HG02870 (cell line): ENCODE data around the gene HSD17B10.
"Not testable (repeated sequence)": the region's sequence is repeated elsewhere in the genome, so short reads cannot be mapped to it uniquely, and the experiment has no call there.

ENCODE experiments used
- ATAC-seq: cut with Tn5 transposase; IDR thresholded peaks from one replicate; pipeline ENCODE4 v1.9.1; 2021; ENCODE audit warnings: mild to moderate bottlenecking, moderate library complexity; ENCODE audit not compliant: unreplicated experiment

The HSD17B10 gene

GRCh38 chrX:53438174-53438831 is 4.1 kb upstream of the HSD17B10 start:
- no peak for ATAC-seq

GRCh38 chrX:53437206-53437605 is 3.0 kb upstream of the HSD17B10 start:
- ATAC-seq: no peak

GRCh38 chrX:53435997-53436396 is 1.8 kb upstream of the HSD17B10 start:
- peak; percentile 67 for ATAC-seq

GRCh38 chrX:53430231-53430630 is 3.9 kb downstream of the HSD17B10 start:
- ATAC-seq: no peak

- no peak for ATAC-seq
Observed at GRCh38 chrX:53429755-53430154, 4.4 kb downstream of the HSD17B10 start.

- no peak for ATAC-seq
Observed at GRCh38 chrX:53422861-53423306, 11.3 kb downstream of the HSD17B10 start, which contains the start of gene RIBC1. TSS of gene RIBC1 (plus strand) at chrX:53422873. CDS start at chrX:53426277, 3,404 bp downstream.

- ATAC-seq: peak; percentile 95
Observed at GRCh38 chrX:53422086-53422860, 11.9 kb downstream of the HSD17B10 start, which contains the start of gene SMC1A. TSS of gene SMC1A (minus strand) at chrX:53422654. CDS start at chrX:53422600, 54 bp downstream.

GRCh38 chrX:53421772-53422085 is 12.4 kb downstream of the HSD17B10 start:
- peak; percentile 18 for ATAC-seq

GRCh38 chrX:53421125-53421524 is 13.0 kb downstream of the HSD17B10 start:
- no peak for ATAC-seq

GRCh38 chrX:53420351-53420750 is 13.8 kb downstream of the HSD17B10 start:
- ATAC-seq: not testable (repeated sequence)

GRCh38 chrX:53412446-53412845 is 21.7 kb downstream of the HSD17B10 start:
- no peak for ATAC-seq

- ATAC-seq: no peak
Observed at GRCh38 chrX:53403535-53403934, 30.6 kb downstream of the HSD17B10 start.

GRCh38 chrX:53398216-53398615 is 36.0 kb downstream of the HSD17B10 start:
- ATAC-seq: no peak

- no peak for ATAC-seq
Observed at GRCh38 chrX:53395605-53396298, 38.4 kb downstream of the HSD17B10 start.

GRCh38 chrX:53383376-53384076 is 50.6 kb downstream of the HSD17B10 start:
- ATAC-seq: no peak
